ENCODE results near the gene TIMM22.
A peak's percentile ranks its signal among the peaks of the same experiment; 100 is the strongest.
"Not testable (repeated sequence)": the region's sequence is repeated elsewhere in the genome, so short reads cannot be mapped to it uniquely, and the experiment has no call there.

Gene TIMM22

DNA sequence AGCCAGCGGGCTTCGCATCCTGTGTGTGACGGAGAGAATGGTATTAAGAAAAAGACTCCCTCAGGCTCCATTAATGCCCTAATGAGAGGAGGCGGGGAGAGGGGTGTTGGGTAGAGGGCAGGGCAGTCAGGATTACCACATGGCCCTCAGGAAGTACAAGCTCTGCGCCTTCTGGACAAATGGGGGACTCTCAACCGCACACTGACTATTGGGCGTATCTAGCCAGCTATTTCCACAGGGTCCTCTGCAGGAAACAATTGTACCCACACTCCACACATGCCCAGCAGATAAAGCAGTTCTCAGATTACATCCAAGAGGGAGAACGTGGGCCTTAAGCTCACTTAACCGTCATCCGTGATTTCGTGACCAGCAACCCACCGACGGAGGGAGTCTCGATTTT lies 32.1 kb upstream of the TIMM22 start:
- TF ChIP-seq, protein P1, sequence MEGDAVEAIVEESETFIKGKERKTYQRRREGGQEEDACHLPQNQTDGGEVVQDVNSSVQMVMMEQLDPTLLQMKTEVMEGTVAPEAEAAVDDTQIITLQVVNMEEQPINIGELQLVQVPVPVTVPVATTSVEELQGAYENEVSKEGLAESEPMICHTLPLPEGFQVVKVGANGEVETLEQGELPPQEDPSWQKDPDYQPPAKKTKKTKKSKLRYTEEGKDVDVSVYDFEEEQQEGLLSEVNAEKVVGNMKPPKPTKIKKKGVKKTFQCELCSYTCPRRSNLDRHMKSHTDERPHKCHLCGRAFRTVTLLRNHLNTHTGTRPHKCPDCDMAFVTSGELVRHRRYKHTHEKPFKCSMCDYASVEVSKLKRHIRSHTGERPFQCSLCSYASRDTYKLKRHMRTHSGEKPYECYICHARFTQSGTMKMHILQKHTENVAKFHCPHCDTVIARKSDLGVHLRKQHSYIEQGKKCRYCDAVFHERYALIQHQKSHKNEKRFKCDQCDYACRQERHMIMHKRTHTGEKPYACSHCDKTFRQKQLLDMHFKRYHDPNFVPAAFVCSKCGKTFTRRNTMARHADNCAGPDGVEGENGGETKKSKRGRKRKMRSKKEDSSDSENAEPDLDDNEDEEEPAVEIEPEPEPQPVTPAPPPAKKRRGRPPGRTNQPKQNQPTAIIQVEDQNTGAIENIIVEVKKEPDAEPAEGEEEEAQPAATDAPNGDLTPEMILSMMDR (conservative IDR thresholded peaks at IDR 0.05; ENCODE audit: control insufficient read depth, insufficient read depth, low read depth, low read length): no peak
- no peak for DNase-seq (ENCODE audit: low read depth)
- H3K4me3 ChIP-seq (ENCODE audit: control insufficient read depth, low read depth, low read length): no peak overlapping the region

DNA sequence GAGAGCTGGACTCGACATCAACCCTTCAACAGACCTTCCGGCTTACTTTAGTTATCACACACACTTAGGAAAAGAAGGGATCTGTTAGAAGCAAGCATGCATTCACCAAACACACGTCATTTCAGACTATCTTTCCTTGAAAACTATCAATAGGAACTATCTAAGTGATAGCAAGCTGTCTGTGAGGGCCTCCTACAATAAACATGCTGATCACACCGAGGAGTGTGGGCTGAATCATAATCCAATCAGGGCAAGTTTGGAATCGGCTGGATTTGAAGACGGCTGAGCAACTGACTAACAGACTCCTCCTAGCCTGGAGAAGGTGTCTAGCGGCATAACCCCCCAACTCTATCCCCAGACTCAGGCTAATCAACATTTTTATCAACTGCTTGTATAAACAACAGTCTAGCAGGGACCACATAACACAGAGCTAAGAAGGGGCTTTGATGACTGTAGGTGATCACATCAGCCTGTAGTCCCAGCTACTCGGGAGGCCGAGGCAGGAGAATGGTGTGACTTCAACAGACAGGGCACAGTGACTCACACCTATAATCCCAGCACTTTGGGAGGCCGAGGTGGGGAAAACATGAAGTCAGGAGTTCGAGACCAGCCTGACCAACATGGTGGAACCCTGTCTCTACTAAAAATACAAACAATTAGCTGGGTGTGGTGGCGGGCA lies 31.5 kb upstream of the TIMM22 start:
- no peak for DNase-seq (ENCODE audit: low read depth)
- H3K4me3 ChIP-seq (ENCODE audit: control insufficient read depth, low read depth, low read length): no peak overlapping the region
- TF ChIP-seq, protein P1 (conservative IDR thresholded peaks at IDR 0.05; ENCODE audit: control insufficient read depth, insufficient read depth, low read depth, low read length): no peak

DNA sequence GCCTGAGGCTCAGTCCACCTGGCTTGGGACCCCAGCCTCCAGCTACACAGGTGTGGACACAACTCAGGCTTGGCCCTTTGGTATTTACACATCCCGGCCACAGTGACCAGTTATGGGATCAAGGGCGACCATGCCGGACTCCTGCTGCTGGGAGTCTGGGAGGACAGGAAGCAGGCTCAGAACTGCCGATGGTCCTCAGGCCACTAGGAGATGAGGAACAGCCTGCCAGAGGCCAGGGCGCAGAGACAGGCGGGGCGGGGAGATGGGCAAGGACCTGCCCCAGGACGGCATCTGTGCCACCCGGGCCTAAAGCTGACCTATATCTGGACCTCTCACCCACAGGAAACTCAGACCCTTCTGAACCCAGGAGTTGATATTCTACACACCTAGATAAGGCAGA lies 29.8 kb upstream of the TIMM22 start:
- H3K4me3 ChIP-seq (ENCODE audit: control insufficient read depth, low read depth, low read length): no peak overlapping the region
- TF ChIP-seq, protein P1 (conservative IDR thresholded peaks at IDR 0.05; ENCODE audit: control insufficient read depth, insufficient read depth, low read depth, low read length): no peak
- no peak for DNase-seq (ENCODE audit: low read depth)

DNA sequence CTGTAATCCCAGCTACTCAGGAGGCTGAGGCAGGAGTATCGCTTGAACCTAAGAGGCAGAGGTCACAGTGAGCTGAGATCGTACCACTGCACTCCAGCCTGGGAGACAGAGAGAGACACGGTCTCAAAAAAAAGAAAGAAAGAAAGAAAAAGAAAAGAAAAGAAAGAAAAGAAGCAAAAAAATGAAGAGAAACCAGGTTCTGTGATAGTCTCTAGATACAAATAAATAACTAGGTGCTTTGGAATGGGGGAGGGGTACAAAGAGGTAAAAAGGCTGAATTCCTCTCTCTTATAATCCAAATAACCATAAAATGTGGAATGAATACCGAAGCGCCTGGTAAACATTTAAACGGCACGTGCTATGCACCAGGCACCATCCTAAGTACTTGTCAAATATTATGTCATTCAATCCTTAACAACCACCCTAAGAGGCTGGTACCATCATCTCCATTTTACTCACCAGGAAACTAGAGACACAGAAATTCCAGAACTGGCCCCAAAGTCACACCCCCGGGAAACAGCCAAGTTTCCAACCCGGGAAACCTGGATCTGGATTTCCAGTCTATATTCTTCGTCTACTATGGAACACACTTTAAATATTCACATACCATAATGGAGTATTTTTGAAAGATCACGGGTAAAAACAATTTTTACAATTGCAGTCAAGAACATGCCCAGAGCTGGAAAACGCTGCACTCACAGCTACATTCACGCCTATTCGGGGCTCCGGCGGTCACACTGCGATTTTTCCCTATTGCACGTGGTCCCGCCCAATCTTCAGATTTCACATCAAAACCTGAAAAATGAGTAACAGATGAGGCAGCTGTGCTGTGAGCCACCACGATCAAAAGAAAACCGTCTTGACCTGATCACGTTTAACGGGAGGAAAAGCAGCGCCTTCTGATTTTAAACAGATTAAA lies 27.9 kb upstream of the TIMM22 start:
- peak; percentile 69 for DNase-seq (ENCODE audit: low read depth)
- TF ChIP-seq, protein P1 (conservative IDR thresholded peaks at IDR 0.05; ENCODE audit: control insufficient read depth, insufficient read depth, low read depth, low read length): no peak
- H3K4me3 ChIP-seq (ENCODE audit: control insufficient read depth, low read depth, low read length): peak overlapping the region; percentile 25

DNA sequence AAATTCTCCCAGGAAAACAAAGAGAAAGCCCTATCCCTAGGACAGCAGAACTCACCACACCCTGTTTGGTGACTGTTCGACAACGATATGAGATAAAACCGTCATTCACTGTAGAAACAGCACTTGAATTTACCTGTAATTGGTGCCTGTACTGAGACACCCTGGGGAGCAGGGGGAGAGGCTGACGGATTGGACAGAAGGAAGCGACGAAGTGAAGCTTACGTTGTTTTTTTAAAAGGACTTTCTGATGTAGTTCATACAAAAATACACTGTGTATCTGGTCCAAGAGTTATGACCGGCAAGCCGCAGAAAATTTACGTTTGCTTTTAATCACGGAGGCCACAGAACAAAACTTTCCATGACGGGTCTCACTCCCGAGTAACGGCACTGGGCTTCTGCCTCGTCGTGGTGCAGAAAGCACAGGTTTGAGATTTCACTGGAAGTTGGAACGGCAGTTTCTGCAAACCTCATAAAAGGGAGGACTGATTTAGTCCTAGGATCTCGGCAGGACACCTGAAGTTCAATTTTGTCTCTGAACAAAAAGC lies 27.0 kb upstream of the TIMM22 start:
- peak; percentile 50 for DNase-seq (ENCODE audit: low read depth)
- TF ChIP-seq, protein P1 (conservative IDR thresholded peaks at IDR 0.05; ENCODE audit: control insufficient read depth, insufficient read depth, low read depth, low read length): no peak

DNA sequence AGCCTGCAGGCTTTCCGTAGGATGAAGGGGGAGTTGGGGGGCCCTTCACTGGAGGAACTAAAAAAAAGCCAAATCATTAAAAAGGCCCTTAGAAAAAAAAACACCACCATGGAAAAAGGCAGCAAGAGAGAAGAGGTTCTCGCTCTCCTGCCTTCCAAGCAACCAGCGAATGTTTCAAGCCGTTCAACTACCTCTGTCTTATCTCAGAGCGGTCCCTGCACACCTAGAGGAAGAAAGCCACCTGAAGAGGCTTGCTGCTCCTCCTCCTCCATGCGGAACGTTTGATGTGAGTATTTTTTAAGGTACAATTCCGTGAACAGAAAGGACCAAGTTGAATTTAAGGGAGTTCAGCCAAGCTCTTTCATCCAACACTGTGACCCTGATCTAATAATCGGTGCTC lies 26.6 kb upstream of the TIMM22 start:
- TF ChIP-seq, protein P1 (conservative IDR thresholded peaks at IDR 0.05; ENCODE audit: control insufficient read depth, insufficient read depth, low read depth, low read length): no peak
- H3K4me3 ChIP-seq (ENCODE audit: control insufficient read depth, low read depth, low read length): peak overlapping the region; percentile 25

More for the DNA sequence above, 27.0 kb upstream of the TIMM22 start:
- H3K4me3 ChIP-seq (ENCODE audit: control insufficient read depth, low read depth, low read length): peak overlapping the region; percentile 25

DNA sequence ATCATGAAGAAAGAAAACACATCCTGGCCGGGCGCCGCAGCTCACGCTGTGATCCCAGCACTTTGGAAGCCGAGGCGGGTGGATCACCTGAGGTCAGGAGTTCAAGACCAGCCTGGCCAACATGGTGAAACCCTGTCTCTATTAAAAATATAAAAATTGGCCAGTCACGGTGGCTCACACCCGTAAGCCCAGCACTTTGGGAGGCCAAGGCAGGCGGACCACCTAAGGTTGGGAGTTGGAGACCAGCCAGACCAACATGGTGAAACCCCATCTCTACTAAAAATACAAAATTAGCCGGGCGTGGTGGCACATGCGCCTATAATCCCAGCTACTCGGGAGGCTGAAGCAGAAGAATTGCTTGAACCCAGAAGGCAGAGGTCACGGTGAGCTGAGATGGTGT lies 25.1 kb upstream of the TIMM22 start:
- DNase-seq (ENCODE audit: low read depth); H3K4me3 ChIP-seq (ENCODE audit: control insufficient read depth, low read depth, low read length): not testable (repeated sequence)

More for the DNA sequence above, 26.6 kb upstream of the TIMM22 start:
- DNase-seq (ENCODE audit: low read depth): no peak

Data from fibroblast of mammary gland (primary cell).